GM12878 (cell line): ENCODE results near the gene SNF8.

Experiments used
- CEBPB ChIP-seq, 2 experiments: fragments of 150-350 bp in 1 of 2; IDR thresholded peaks; 2 replicates each; pipeline ENCODE4 v1.6.1; 2012 to 2014; ENCODE audit warnings: low read depth in 2 of 2, low read length in 2 of 2, borderline replicate concordance in 1 of 2, inconsistent platforms in 1 of 2
- KDM1A ChIP-seq: fragments of 200-600 bp; sonication (generic); IDR thresholded peaks from 2 replicates; pipeline ENCODE4 v1.6.1; 2016; ENCODE audit warnings: borderline replicate concordance
- TF ChIP-seq, protein P1 (sequence below): IDR thresholded peaks from 2 replicates; pipeline ENCODE4 v1.6.1; 2012; ENCODE audit warnings: low read length, inconsistent platforms

DNA sequence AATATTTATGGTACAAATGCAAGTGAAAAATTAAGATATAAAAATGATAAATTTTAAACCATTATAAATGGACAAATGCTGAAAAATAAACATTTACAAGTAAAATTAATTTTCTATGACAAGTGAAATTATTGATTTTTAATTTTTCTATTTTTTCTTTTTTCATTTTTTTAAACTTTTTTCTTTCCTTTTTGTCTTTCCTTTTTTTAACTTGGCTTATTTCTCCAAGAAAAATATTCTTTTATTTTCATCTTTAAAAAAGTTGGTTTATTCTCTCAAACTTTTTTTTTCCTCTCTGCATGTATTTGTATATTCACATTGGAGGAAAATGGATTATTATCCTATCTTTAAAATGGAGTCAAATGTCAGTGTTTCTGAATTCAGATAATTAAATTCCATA is 48.7 kb upstream of the SNF8 start:
- TF ChIP-seq CEBPB (IDR thresholded peaks at IDR 0.05; ENCODE audit: borderline replicate concordance in 1 of 2, low read depth in 2 of 2, low read length in 2 of 2) = no peak
- TF ChIP-seq KDM1A = no peak
- TF ChIP-seq, protein P1, sequence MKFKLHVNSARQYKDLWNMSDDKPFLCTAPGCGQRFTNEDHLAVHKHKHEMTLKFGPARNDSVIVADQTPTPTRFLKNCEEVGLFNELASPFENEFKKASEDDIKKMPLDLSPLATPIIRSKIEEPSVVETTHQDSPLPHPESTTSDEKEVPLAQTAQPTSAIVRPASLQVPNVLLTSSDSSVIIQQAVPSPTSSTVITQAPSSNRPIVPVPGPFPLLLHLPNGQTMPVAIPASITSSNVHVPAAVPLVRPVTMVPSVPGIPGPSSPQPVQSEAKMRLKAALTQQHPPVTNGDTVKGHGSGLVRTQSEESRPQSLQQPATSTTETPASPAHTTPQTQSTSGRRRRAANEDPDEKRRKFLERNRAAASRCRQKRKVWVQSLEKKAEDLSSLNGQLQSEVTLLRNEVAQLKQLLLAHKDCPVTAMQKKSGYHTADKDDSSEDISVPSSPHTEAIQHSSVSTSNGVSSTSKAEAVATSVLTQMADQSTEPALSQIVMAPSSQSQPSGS = no peak
